GM18505 (cell line): ENCODE results near the gene ASB6.

Experiments
- ATAC-seq: cut with Tn5 transposase; IDR thresholded peaks from one replicate; pipeline ENCODE4 v1.9.1; 2021; ENCODE audit not compliant: unreplicated experiment
- POLR2A ChIP-seq: IDR thresholded peaks from 4 replicates; pipeline ENCODE4 v1.6.1; 2011; ENCODE audit warnings: borderline replicate concordance; ENCODE audit not compliant: insufficient read depth, insufficient read length; ENCODE audit errors: extremely low read depth

The ASB6 gene

GRCh38 chr9:129641750-129642585 is at the start of gene ASB6:
TSS of gene ASB6 (minus strand) at chr9:129642151. CDS start at chr9:129641999, 152 bp downstream.
- ATAC-seq = peak; percentile 86
- peak; percentile 87 for TF ChIP-seq POLR2A

GRCh38 chr9:129688285-129689043 is 46.5 kb upstream of the ASB6 start:
- TF ChIP-seq POLR2A = no peak
- no peak for ATAC-seq

GRCh38 chr9:129687391-129687790 is 45.4 kb upstream of the ASB6 start:
- TF ChIP-seq POLR2A = no peak
- no peak for ATAC-seq

GRCh38 chr9:129686736-129687135 is 44.8 kb upstream of the ASB6 start:
- ATAC-seq = no peak
- TF ChIP-seq POLR2A = no peak

GRCh38 chr9:129685933-129686259 is 43.9 kb upstream of the ASB6 start:
- no peak for ATAC-seq
- TF ChIP-seq POLR2A = no peak

- no peak for ATAC-seq
- TF ChIP-seq POLR2A = no peak
These were observed 43.4 kb upstream of the ASB6 start for GRCh38 chr9:129685220-129685932.

- ATAC-seq = no peak
- no peak for TF ChIP-seq POLR2A
These were observed 40.4 kb upstream of the ASB6 start for GRCh38 chr9:129682381-129682780.

- no peak for TF ChIP-seq POLR2A
- ATAC-seq = no peak
These were observed 40.0 kb upstream of the ASB6 start for GRCh38 chr9:129681924-129682323.

- TF ChIP-seq POLR2A = no peak
- ATAC-seq = no peak
These were observed 37.6 kb upstream of the ASB6 start for GRCh38 chr9:129679537-129679936.

- no peak for ATAC-seq
- TF ChIP-seq POLR2A = no peak
These were observed 36.9 kb upstream of the ASB6 start for GRCh38 chr9:129678844-129679243.

GRCh38 chr9:129677456-129677855 is 35.5 kb upstream of the ASB6 start:
- no peak for ATAC-seq
- TF ChIP-seq POLR2A = no peak

GRCh38 chr9:129676975-129677374 is 35.0 kb upstream of the ASB6 start:
- no peak for TF ChIP-seq POLR2A
- ATAC-seq = no peak

- no peak for TF ChIP-seq POLR2A
- ATAC-seq = no peak
These were observed 34.3 kb upstream of the ASB6 start for GRCh38 chr9:129676287-129676686.

GRCh38 chr9:129675620-129676019 is 33.7 kb upstream of the ASB6 start:
- TF ChIP-seq POLR2A = no peak
- no peak for ATAC-seq

- ATAC-seq = no peak
- no peak for TF ChIP-seq POLR2A
These were observed 32.3 kb upstream of the ASB6 start for GRCh38 chr9:129674229-129674628.
